Testis (tissue), 2 donors: ENCODE data around the gene ZNF490.
A peak's percentile ranks its signal among the peaks of the same experiment; 100 is the strongest.

Experiments
- POLR2A ChIP-seq: fragments of 450-650 bp; IDR thresholded peaks from one replicate; pipeline ENCODE4 v1.6.1; 2017; ENCODE audit warnings: antibody characterized with exemption, mild to moderate bottlenecking, moderate library complexity
- TF ChIP-seq, protein P1 (sequence below), 3 experiments: fragments of 450-650 bp in 2 of 3; fragments of 200-600 bp in 1 of 3; sonication (generic) in 1 of 3; IDR thresholded peaks; one replicate each; pipeline ENCODE4 v1.5.1; 2016 to 2019; ENCODE audit warnings: antibody characterized with exemption in 3 of 3, mild to moderate bottlenecking in 2 of 3, moderate library complexity in 1 of 3

DNA sequence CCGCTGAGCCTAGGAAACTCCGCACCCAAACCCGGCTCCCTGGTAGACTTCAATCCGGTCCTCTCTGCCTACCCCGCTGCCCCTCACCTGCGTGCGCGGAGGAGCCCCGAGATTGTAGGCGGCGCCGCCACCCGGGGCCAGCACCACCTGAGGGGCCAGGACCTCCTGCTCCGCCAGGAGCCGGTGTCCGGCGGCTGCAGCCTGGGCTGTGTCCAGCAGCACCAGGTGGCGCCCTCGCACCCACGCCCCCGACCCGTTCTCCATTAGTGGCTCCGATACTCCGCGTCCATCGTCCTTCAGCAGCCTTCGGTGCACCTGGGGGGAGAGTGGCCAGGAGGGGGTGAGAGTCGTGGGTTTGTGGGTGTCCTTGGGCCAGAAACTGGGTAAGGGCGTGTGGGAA, 37.5 kb upstream of the ZNF490 start:
- TF ChIP-seq, protein P1, sequence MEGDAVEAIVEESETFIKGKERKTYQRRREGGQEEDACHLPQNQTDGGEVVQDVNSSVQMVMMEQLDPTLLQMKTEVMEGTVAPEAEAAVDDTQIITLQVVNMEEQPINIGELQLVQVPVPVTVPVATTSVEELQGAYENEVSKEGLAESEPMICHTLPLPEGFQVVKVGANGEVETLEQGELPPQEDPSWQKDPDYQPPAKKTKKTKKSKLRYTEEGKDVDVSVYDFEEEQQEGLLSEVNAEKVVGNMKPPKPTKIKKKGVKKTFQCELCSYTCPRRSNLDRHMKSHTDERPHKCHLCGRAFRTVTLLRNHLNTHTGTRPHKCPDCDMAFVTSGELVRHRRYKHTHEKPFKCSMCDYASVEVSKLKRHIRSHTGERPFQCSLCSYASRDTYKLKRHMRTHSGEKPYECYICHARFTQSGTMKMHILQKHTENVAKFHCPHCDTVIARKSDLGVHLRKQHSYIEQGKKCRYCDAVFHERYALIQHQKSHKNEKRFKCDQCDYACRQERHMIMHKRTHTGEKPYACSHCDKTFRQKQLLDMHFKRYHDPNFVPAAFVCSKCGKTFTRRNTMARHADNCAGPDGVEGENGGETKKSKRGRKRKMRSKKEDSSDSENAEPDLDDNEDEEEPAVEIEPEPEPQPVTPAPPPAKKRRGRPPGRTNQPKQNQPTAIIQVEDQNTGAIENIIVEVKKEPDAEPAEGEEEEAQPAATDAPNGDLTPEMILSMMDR (IDR thresholded peaks at IDR 0.05), result peak in 1 of 3 experiments; percentile 8
- TF ChIP-seq POLR2A, result no peak
